Cardiac septum (tissue), 1 donor: ENCODE measurements around the gene TBC1D19. TPM values are rescaled to one million over a fixed set of nuclear protein-coding genes. Genes with fewer than 3 reads are reported as not detected.

ENCODE experiments used
- DNase-seq: peaks from one replicate; pipeline ENCODE4 v3.0.0-alpha.2; 2020; ENCODE audit warnings: low spot score
- intact Hi-C: fragments of 100-400 bp; cut with DNase I; formaldehyde crosslinking; loops from one replicate; pipeline ENCODE4 v1.14.0; 2022
- total RNA-seq: library from RNA; stranded (reverse); fragmentation: NEBNext Ultra II Directional; extraction: Animal tissue kit (Norgen Biotek cat#: 25700); gene quantifications from one replicate; pipeline ENCODE4 v1.2.1, GENCODE V29; 2021
- donor health status: DM: no; HTN: no; CAD: no.

TBC1D19 gene
- total RNA-seq, 1 donor from 2014 or later = 8.9 TPM

GRCh38 chr4:26791346-26791745 is 207.5 kb downstream of the TBC1D19 start:
- DNase-seq = no peak
- intact Hi-C loops = no loop called here

GRCh38 chr4:26792639-26793038 is 208.8 kb downstream of the TBC1D19 start:
- intact Hi-C loops = no loop called here
- no peak for DNase-seq

DNA sequence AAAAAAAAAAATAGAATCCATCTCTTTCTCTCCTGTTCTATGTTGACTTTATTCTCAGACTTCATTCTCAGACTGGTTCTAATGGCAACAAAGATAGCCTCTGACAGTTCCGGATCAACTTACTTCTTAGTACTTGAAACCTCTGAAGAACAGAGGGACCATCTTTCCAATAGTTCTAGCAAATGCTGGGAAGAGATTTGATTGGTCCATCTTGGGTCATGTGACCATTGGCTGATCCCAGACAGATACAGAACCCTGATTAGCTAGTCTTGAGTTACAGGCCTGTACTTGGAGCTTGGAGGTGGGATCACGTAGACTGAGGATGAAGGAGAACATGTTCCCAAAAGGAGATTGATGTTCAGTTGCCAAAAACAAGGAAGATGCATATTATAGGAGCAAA is 209.9 kb downstream of the TBC1D19 start:
- DNase-seq = no peak
- intact Hi-C loops = no loop called here

- intact Hi-C loops = no loop called here
- DNase-seq = no peak
Measured at GRCh38 chr4:26796081-26796480, 212.2 kb downstream of the TBC1D19 start.

DNA sequence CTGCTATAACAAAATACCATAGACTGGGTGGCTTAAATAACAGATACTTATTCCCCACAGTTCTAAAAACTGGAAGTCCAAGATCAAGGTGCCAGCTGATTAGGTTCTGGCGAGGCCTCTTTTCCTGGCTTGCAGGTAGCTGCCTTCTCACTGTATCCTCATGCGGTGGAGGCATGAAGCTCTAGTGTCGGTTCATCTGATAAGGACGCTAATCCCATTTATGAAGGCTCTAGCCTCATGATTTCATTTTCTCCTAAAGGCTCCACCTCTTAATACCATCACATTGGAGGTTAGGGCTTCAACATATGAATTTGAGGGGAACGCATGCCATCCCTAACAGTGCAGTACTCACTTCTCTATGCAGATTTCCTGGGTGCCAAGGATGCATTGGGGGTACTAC is 218.9 kb downstream of the TBC1D19 start:
- no peak for DNase-seq
- intact Hi-C loops = no loop called here

DNA sequence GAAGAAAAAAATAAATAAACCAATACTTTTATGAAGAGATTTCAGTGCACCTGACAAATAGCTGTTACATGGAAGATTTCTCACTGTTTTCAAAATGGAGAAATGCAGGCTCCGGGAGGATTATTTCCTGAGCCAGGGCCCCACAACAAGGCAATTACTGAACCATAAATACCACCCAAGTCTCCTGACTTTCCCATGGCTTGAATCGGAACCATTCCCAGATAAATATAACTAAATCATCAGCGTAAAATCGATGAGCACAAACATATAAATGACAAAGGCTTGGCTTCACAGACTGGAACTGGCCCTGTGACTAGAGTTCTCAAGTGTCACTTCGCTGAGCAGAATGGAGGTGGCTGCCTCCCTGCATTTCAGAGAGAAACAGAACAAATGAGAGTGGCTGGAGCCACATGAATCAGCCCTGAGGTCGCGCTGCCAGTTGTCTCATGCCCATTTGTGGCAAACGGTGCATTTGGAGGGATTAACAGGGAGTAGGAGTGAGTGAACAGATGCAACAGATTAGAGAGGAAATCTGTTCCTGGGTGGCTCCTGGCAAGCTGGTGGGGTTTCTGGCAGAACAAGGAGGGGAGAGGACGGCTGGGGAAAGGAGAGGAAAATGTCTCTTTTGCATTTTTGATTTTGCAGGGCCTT is 219.5 kb downstream of the TBC1D19 start:
- DNase-seq = no peak
- intact Hi-C loops = no loop called here

- DNase-seq = no peak
- intact Hi-C loops = no loop called here
Measured at GRCh38 chr4:26804451-26804850, 220.6 kb downstream of the TBC1D19 start.

GRCh38 chr4:26804925-26805324 is 221.0 kb downstream of the TBC1D19 start:
- intact Hi-C loops = no loop called here
- DNase-seq = no peak

Other genes starting within 250 kb of the TBC1D19 start
- not detected for gene CCKAR, start 93.6 kb upstream of the TBC1D19 start, total RNA-seq